ENCODE results near the gene VAV2. TPM values are rescaled to one million over a fixed set of nuclear protein-coding genes. Genes with fewer than 3 reads are reported as not detected.

The VAV2 gene
- total RNA-seq, 6 experiments from 2014 or later, result 17.6 to 24.5 (median 21.7) TPM

DNA sequence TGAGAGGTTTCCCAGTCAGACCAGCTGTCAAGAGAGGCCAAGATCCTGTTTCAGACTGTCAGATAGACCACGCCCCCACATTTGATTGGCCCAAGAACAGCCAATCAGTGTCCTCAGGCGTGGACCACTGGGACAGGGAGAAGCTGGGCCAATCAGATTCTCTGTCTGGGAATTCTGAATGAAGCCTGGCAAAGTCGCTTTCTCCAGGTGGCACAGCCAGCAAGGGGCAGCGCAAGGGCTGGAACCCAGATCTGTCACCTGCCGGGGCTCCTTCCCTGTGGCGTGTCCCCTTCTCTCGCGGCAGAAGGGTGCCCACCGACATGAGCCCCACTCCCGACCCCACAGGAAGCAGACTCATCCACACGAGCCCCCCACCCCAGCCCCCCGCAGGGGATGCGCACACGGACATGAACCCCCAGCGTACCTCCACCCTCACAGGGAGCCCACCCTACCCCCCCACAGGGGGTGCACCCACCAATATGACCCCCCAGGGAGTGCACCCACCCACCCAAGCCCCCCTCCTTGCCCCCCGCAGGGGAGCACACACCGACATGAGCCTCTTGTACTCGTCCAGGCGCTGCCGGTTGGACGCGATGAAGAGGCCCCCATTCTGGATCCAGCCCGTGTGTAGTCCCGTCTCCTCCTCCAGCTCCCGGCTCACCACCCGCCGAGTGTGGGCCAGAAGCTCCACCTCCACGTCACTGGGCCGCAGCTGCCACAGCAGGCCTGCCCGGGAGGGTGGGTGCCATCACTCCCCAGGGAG lies 260.1 kb downstream of the VAV2 start:
- Mint-ChIP-seq H3K4me3 (no peak overlapping the region), H3K9me3 (no peaks in the 10 kb centered on the region), H3K36me3 (ENCODE audit: low read depth) (no peaks in the 10 kb centered on the region), H3K27ac (no peak overlapping the region), H3K27me3 (ENCODE audit: insufficient read depth) (peaks cover 15% of the 10 kb centered on the region), H3K4me1 (ENCODE audit: low read depth) (no peaks in the 10 kb centered on the region)
- peak; percentile 28 for DNase-seq
- TF ChIP-seq, protein P1, sequence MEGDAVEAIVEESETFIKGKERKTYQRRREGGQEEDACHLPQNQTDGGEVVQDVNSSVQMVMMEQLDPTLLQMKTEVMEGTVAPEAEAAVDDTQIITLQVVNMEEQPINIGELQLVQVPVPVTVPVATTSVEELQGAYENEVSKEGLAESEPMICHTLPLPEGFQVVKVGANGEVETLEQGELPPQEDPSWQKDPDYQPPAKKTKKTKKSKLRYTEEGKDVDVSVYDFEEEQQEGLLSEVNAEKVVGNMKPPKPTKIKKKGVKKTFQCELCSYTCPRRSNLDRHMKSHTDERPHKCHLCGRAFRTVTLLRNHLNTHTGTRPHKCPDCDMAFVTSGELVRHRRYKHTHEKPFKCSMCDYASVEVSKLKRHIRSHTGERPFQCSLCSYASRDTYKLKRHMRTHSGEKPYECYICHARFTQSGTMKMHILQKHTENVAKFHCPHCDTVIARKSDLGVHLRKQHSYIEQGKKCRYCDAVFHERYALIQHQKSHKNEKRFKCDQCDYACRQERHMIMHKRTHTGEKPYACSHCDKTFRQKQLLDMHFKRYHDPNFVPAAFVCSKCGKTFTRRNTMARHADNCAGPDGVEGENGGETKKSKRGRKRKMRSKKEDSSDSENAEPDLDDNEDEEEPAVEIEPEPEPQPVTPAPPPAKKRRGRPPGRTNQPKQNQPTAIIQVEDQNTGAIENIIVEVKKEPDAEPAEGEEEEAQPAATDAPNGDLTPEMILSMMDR (IDR thresholded peaks at IDR 0.05), result no peak

DNA sequence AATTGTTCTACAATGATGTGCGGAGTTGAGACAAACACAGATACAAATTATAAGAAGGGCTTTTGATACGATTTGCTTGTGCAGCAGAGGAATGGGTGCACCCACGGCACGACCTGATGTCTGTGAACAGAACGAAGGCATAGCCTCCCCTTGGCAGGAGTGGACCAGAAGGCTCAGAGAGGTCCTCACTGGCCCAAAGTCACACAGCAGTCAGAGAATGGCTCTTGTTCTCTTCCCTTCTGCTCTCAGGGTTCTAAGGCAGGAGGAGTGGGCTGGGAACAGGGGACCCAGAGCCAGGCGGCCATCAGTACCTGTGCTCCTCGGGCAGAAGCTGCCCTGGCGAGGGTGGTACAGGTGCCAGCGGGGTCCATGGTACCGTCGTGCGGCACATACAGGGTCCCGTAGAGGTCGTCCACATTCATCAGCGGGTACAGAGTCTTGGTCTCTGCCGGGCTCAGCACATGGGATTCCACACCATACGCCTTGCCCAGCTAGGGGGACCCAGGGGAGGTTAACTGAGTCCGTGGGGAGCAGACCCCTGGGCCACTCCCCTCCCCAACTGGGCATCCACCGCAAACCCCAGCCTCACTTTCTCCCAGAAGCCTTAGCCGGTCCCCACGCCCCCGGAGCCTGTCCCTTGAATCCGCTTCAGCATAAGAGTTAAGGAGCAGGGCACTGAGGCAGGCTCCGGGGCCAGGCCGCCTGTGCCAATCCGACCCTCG lies 261.0 kb downstream of the VAV2 start:
- Mint-ChIP-seq H3K27me3 (ENCODE audit: insufficient read depth) (peaks cover 20% of the 10 kb centered on the region), H3K27ac (no peak overlapping the region), H3K4me1 (ENCODE audit: low read depth) (no peaks in the 10 kb centered on the region), H3K9me3 (no peaks in the 10 kb centered on the region), H3K36me3 (ENCODE audit: low read depth) (no peaks in the 10 kb centered on the region), H3K4me3 (no peak overlapping the region)
- TF ChIP-seq, protein P1 (IDR thresholded peaks at IDR 0.05), result no peak
- DNase-seq, result no peak

DNA sequence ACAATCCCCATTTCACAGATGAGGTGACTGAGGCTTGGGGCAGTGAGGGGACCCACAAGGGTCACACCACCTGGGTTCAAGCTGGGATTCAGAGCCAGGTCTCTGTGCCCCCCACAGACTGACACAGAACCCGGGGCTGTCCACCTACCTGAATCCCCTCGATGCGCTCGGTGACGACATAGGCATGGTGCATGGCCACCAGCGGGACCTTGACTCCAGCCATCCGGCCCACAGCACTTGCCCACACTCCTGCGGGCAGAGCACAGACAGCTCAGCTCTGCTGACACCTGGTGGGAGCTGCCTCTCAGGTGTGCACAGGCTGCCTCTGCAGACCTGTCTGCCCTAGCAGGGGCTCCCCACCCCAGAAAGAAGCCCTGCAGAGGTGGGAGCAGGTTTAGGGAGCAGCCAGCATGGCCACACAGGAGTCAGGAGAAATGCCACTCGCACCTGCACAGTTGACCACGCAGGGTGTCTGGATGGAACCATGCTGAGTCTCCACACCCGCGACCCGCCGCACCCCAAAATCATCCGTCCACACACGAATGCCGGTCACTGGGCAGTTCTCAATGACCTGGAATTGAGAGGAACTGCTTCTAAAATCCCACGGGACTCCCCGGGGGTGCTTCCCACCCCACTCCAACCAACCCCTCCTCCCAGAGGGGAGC lies 262.4 kb downstream of the VAV2 start:
- Mint-ChIP-seq H3K9me3 (no peaks in the 10 kb centered on the region), H3K4me1 (ENCODE audit: low read depth) (no peaks in the 10 kb centered on the region), H3K4me3 (no peak overlapping the region), H3K27ac (no peak overlapping the region), H3K36me3 (ENCODE audit: low read depth) (no peaks in the 10 kb centered on the region), H3K27me3 (ENCODE audit: insufficient read depth) (peaks cover 18% of the 10 kb centered on the region)
- TF ChIP-seq, protein P1 (IDR thresholded peaks at IDR 0.05), result no peak
- no peak for DNase-seq

DNA sequence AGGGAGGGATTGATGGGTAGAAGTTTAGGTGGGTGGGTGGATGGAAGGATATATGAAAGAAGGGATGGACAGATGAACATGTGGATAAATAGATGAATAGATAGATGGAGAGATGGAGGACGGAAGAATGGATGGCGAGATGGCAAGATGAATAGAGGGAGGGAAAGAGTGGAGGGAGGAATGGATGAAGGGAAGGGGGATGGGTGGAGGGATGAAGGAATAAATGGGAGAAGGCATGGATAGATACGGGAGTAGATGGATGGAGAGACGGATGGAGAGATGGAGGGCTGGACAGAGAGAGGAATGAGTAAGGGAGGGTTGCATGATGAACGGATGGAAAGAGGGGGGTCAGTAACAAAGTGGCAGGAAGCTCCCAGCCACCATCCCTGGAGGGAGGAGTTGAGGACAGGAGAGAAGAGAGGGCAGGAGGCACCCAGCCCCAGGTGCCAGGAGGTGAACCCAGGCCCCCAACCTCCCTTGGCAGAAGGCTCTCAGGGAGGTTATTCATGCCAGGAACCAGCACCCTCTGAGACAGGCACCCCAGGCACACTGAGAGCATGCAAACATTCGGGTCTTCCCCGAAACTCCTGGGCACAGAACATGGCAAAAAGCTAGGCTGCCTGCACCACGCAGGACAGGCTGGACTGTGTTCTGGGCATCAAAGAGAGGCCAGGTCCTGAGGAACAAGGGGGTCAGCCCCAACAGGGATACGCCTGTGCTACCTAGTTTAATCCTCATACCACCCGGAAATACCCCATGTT lies 263.1 kb downstream of the VAV2 start:
- H3K27ac Mint-ChIP-seq, result no peak overlapping the region
- H3K9me3 Mint-ChIP-seq, result no peaks in the 10 kb centered on the region
- TF ChIP-seq, protein P1 (IDR thresholded peaks at IDR 0.05), result no peak
- no peak overlapping the region for H3K4me3 Mint-ChIP-seq
- peaks cover 18% of the 10 kb centered on the region for H3K27me3 Mint-ChIP-seq (ENCODE audit: insufficient read depth)
- no peaks in the 10 kb centered on the region for H3K36me3 Mint-ChIP-seq (ENCODE audit: low read depth)
- DNase-seq, result no peak
- H3K4me1 Mint-ChIP-seq (ENCODE audit: low read depth), result no peaks in the 10 kb centered on the region

DNA sequence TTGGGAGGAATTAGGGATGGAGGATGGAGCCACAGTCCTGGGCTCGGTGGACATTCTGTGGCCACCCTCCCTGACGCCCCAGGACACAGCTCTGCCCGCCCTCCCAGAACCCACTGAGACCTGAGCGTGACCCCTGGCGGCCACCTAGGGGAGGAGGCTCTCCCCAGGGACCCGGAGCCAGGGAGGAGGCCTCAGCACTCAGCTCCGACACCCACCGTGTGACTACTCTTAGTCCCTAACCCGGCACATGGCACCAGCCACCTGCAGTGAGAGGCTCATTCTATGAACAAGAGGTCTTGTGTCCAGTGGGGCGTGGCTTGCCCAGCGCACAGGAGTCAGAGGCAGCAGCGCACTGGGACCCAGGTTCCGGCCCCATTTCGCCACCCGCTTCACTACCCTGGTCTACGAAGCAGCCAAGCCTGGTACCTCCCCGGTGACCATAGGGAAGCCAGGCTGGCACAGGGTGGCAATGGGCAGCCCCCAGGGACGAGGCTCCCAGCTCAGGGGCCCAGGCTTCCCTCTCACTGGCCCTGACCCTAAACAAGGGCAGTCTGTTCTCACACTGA lies 264.2 kb downstream of the VAV2 start:
- H3K27ac Mint-ChIP-seq, result no peak overlapping the region
- H3K9me3 Mint-ChIP-seq, result no peaks in the 10 kb centered on the region
- no peaks in the 10 kb centered on the region for H3K4me1 Mint-ChIP-seq (ENCODE audit: low read depth)
- no peak overlapping the region for H3K4me3 Mint-ChIP-seq
- no peak for DNase-seq
- TF ChIP-seq, protein P1 (IDR thresholded peaks at IDR 0.05), result no peak
- no peaks in the 10 kb centered on the region for H3K36me3 Mint-ChIP-seq (ENCODE audit: low read depth)
- peaks cover 21% of the 10 kb centered on the region for H3K27me3 Mint-ChIP-seq (ENCODE audit: insufficient read depth)
